Measurements from ENCODE around the gene ATP6V0D1. TPM values are rescaled to one million over a fixed set of nuclear protein-coding genes. Genes with fewer than 3 reads are reported as not detected.

The ATP6V0D1 gene
- total RNA-seq, 1 experiment from 2014 or later, result 76.6 TPM

DNA sequence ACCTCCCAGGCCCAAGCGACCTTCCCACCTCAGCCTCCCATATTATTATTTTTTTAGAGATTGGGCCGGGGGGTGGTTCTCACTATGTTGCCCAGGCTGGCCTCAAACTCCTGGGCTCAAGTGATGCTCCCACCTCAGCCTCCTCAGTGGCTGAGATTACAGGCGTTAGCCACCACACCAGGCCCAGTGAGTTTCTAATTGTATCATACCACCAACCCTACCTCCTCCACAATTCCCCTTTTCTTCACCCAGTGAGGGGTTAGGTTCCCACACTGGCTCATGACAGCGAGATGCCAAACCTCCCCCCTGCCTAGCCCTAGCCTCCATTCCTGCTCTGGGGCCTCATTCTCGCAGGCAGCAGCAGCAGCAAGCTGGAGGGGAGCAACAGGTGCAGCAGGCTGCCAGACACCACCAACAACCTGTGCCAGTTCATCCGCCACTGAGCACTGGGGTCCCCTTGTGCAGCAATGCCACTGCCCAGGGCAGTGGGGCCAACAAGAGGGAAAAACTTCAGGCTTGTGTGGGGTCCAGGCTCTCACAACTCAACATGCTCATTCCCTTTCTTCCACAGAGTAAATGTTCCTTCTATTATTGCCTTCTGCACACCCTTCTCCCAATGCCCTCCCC lies 9.1 kb downstream of the ATP6V0D1 start:
- Histone ChIP-seq H3K79me2 (ENCODE audit: low read length) (peaks cover 64% of the 10 kb centered on the region), H2AFZ (ENCODE audit: low read length) (no peak overlapping the region), H3K4me3 (ENCODE audit: low read length) (no peak overlapping the region), H3K27ac (ENCODE audit: low read length) (no peak overlapping the region), H3K27me3 (ENCODE audit: low read length) (no peaks in the 10 kb centered on the region), H3K36me3 (ENCODE audit: low read depth, low read length) (no peaks in the 10 kb centered on the region), H3F3A (ENCODE audit: low read length, unreplicated experiment) (no peaks in the 10 kb centered on the region), H3K4me2 (ENCODE audit: low read length) (no peak overlapping the region), H3K9me3 (ENCODE audit: low read length) (no peaks in the 10 kb centered on the region), H3K9me2 (replicated peaks; ENCODE audit: low read length) (no peaks in the 10 kb centered on the region), H3K4me1 (ENCODE audit: insufficient read depth, low read length) (no peaks in the 10 kb centered on the region), H4K20me1 (ENCODE audit: low read length) (peaks cover 8% of the 10 kb centered on the region; the same call in 1 of the 2 replicates), H3K9ac (ENCODE audit: low read length) (no peak overlapping the region)
- no TSS peak for BruUV-seq (replicated peaks)
- CTCF ChIA-PET, result no interaction called here
- POLR2A ChIA-PET (ENCODE audit: unreplicated experiment), result no interaction called here
- intact Hi-C loops (cut with micrococcal nuclease), result no loop called here
- TF ChIP-seq EZH2 (IDR thresholded peaks at IDR 0.05; ENCODE audit: low read length, unreplicated experiment) (no peak), EZH2phosphoT487 (IDR thresholded peaks at IDR 0.05; ENCODE audit: borderline replicate concordance, low read length) (no peak)
- TF ChIP-seq, protein P1, sequence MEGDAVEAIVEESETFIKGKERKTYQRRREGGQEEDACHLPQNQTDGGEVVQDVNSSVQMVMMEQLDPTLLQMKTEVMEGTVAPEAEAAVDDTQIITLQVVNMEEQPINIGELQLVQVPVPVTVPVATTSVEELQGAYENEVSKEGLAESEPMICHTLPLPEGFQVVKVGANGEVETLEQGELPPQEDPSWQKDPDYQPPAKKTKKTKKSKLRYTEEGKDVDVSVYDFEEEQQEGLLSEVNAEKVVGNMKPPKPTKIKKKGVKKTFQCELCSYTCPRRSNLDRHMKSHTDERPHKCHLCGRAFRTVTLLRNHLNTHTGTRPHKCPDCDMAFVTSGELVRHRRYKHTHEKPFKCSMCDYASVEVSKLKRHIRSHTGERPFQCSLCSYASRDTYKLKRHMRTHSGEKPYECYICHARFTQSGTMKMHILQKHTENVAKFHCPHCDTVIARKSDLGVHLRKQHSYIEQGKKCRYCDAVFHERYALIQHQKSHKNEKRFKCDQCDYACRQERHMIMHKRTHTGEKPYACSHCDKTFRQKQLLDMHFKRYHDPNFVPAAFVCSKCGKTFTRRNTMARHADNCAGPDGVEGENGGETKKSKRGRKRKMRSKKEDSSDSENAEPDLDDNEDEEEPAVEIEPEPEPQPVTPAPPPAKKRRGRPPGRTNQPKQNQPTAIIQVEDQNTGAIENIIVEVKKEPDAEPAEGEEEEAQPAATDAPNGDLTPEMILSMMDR (conservative IDR thresholded peaks at IDR 0.05; ENCODE audit: low read depth, low read length), result no peak
- DNase-seq (no peak), ATAC-seq (no peak)

DNA sequence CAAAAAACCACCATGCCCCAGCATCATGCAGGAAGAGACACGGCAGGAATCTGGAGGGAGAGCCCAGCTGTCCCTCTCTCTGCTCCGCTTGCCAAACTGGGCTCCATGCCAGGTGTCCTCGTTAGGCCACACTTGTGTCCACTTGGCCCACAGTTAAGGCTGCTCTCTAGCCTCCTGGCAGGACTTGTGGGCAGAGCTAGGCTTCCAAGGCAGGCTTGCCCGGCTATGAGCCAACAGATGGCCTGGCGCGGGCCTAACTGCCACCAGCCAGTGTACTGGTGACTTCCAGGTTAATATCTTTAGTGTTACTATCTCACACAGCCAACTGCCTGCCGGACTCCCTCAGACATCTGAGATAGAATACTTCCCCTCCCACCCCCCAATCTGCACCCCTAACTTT lies 10.6 kb downstream of the ATP6V0D1 start:
- no peak overlapping the region for H3K4me2 ChIP-seq (ENCODE audit: low read length)
- TF ChIP-seq, protein P1 (conservative IDR thresholded peaks at IDR 0.05; ENCODE audit: low read depth, low read length), result no peak
- TF ChIP-seq EZH2phosphoT487 (IDR thresholded peaks at IDR 0.05; ENCODE audit: borderline replicate concordance, low read length), result no peak
- no peak for TF ChIP-seq EZH2 (IDR thresholded peaks at IDR 0.05; ENCODE audit: low read length, unreplicated experiment)
- H3K4me3 ChIP-seq (ENCODE audit: low read length), result no peak overlapping the region
- H3F3A ChIP-seq (ENCODE audit: low read length, unreplicated experiment), result no peaks in the 10 kb centered on the region
- no peaks in the 10 kb centered on the region for H3K9me2 ChIP-seq (replicated peaks; ENCODE audit: low read length)
- no peak overlapping the region for H2AFZ ChIP-seq (ENCODE audit: low read length)
- CTCF ChIA-PET, result no interaction called here
- peaks cover 54% of the 10 kb centered on the region for H3K79me2 ChIP-seq (ENCODE audit: low read length)
- no peak overlapping the region for H3K27ac ChIP-seq (ENCODE audit: low read length)
- peaks cover 6% of the 10 kb centered on the region; the same call in 1 of the 2 replicates for H4K20me1 ChIP-seq (ENCODE audit: low read length)
- POLR2A ChIA-PET (ENCODE audit: unreplicated experiment), result no interaction called here
- H3K9ac ChIP-seq (ENCODE audit: low read length), result no peak overlapping the region
- H3K4me1 ChIP-seq (ENCODE audit: insufficient read depth, low read length), result peaks cover 4% of the 10 kb centered on the region
- no TSS peak for BruUV-seq (replicated peaks)
- H3K9me3 ChIP-seq (ENCODE audit: low read length), result no peaks in the 10 kb centered on the region
- no peak for ATAC-seq
- H3K27me3 ChIP-seq (ENCODE audit: low read length), result no peaks in the 10 kb centered on the region
- no peaks in the 10 kb centered on the region for H3K36me3 ChIP-seq (ENCODE audit: low read depth, low read length)
- no peak for DNase-seq
- intact Hi-C loops (cut with micrococcal nuclease), result no loop called here

DNA sequence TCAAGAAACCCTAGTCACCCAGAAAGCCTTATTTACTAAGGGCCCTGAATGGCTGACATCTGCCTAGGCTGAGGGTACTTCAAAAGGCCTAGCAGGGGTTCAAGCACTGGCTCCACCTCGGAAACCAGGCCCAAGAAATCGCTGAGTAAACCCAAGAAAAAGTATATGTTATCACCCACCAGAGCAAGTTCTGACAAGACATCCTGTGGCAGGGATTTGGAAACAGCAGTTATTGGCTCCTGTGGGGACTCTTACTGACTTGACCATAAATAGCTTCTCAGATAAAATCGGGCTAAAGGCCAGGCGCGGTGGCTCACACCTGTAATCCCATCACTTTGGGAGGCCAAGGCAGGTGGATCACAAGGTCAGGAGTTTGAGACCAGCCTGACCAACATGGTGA lies 12.2 kb downstream of the ATP6V0D1 start:
- no peak overlapping the region for H2AFZ ChIP-seq (ENCODE audit: low read length)
- ATAC-seq, result no peak
- H3K4me2 ChIP-seq (ENCODE audit: low read length), result no peak overlapping the region
- peaks cover 5% of the 10 kb centered on the region for H3K4me1 ChIP-seq (ENCODE audit: insufficient read depth, low read length)
- H3K4me3 ChIP-seq (ENCODE audit: low read length), result no peak overlapping the region
- no peak for DNase-seq
- H3F3A ChIP-seq (ENCODE audit: low read length, unreplicated experiment), result no peaks in the 10 kb centered on the region
- no TSS peak for BruUV-seq (replicated peaks)
- H4K20me1 ChIP-seq (ENCODE audit: low read length), result peaks cover 6% of the 10 kb centered on the region; the same call in 1 of the 2 replicates
- H3K27ac ChIP-seq (ENCODE audit: low read length), result no peak overlapping the region
- H3K9ac ChIP-seq (ENCODE audit: low read length), result no peak overlapping the region
- peaks cover 53% of the 10 kb centered on the region for H3K79me2 ChIP-seq (ENCODE audit: low read length)
- H3K27me3 ChIP-seq (ENCODE audit: low read length), result no peaks in the 10 kb centered on the region
- H3K9me2 ChIP-seq (replicated peaks; ENCODE audit: low read length), result no peaks in the 10 kb centered on the region
- no peak for TF ChIP-seq EZH2 (IDR thresholded peaks at IDR 0.05; ENCODE audit: low read length, unreplicated experiment)
- TF ChIP-seq, protein P1 (conservative IDR thresholded peaks at IDR 0.05; ENCODE audit: low read depth, low read length), result no peak
- no peak for TF ChIP-seq EZH2phosphoT487 (IDR thresholded peaks at IDR 0.05; ENCODE audit: borderline replicate concordance, low read length)
- intact Hi-C loops (cut with micrococcal nuclease), result no loop called here
- ChIA-PET CTCF (no interaction called here), POLR2A (ENCODE audit: unreplicated experiment) (no interaction called here)
- H3K36me3 ChIP-seq (ENCODE audit: low read depth, low read length), result no peaks in the 10 kb centered on the region
- H3K9me3 ChIP-seq (ENCODE audit: low read length), result no peaks in the 10 kb centered on the region

Data from PC-3 (cell line).